Mesothelial cell of epicardium (in vitro differentiated cells): ENCODE measurements around the gene SLC28A1. TPM values are rescaled to one million over a fixed set of nuclear protein-coding genes. Genes with fewer than 3 reads are reported as not detected.

Source experiments
- DNase-seq, 2 experiments: peaks; one replicate each; pipeline ENCODE4 v3.0.0; 2021; ENCODE audit warnings: low spot score in 2 of 2; ENCODE audit not compliant: unreplicated experiment in 2 of 2
- H3K27ac Mint-ChIP-seq: 2 replicates; pipeline ENCODE4 v1.8.0; 2021; ENCODE audit warnings: mixed read lengths
- H3K27me3 Mint-ChIP-seq: 2 replicates; pipeline ENCODE4 v1.8.0; 2021; ENCODE audit warnings: low read depth, mixed read lengths
- H3K36me3 Mint-ChIP-seq: 2 replicates; pipeline ENCODE4 v1.8.0; 2021; ENCODE audit warnings: mixed read lengths
- H3K4me1 Mint-ChIP-seq: 2 replicates; pipeline ENCODE4 v1.8.0; 2021; ENCODE audit warnings: mixed read lengths
- H3K4me3 Mint-ChIP-seq: 2 replicates; pipeline ENCODE4 v1.8.0; 2021; ENCODE audit warnings: mild to moderate bottlenecking, moderate library complexity, mixed read lengths
- H3K9me3 Mint-ChIP-seq: 2 replicates; pipeline ENCODE4 v1.8.0; 2021; ENCODE audit warnings: mixed read lengths
- CTCF ChIP-seq: fragments of 200-600 bp; sonication (generic); IDR thresholded peaks from one replicate; pipeline ENCODE4 v1.5.0; 2021; ENCODE audit warnings: antibody characterized with exemption; ENCODE audit not compliant: unreplicated experiment
- total RNA-seq: library from RNA; stranded (reverse); gene quantifications from 3 replicates; pipeline ENCODE4 v1.2.1, GENCODE V29; 2021

The SLC28A1 gene
- total RNA-seq, 1 donor from 2014 or later: 0.20 TPM

- no peak overlapping the region for H3K27ac Mint-ChIP-seq
- no peak for TF ChIP-seq CTCF
- DNase-seq: no peak
- peaks cover 1% of the 10 kb centered on the region for H3K36me3 Mint-ChIP-seq
- H3K27me3 Mint-ChIP-seq: no peaks in the 10 kb centered on the region
- H3K4me3 Mint-ChIP-seq: no peak overlapping the region
- H3K9me3 Mint-ChIP-seq: peaks cover 3% of the 10 kb centered on the region
- peaks cover 13% of the 10 kb centered on the region for H3K4me1 Mint-ChIP-seq
Observed at GRCh38 chr15:84992157-84992944, 107.9 kb downstream of the SLC28A1 start.

Other genes starting within 250 kb of the SLC28A1 start
- 47.5 to 49.3 TPM (median 49.3 TPM) in 3 replicates for gene WDR73, start 230.4 kb upstream of the SLC28A1 start, total RNA-seq
- 6.4 to 7.6 TPM (median 6.7 TPM) in 3 replicates for gene NMB, start 226.5 kb upstream of the SLC28A1 start, total RNA-seq
- gene SEC11A, start 168.5 kb upstream of the SLC28A1 start, total RNA-seq: 120 to 126 TPM (median 121 TPM) in 3 replicates
- 31.8 to 32.8 TPM (median 31.9 TPM) in 3 replicates for gene ZNF592, start 136.1 kb upstream of the SLC28A1 start, total RNA-seq
- gene ALPK3, start 67.3 kb upstream of the SLC28A1 start, total RNA-seq: 29.7 to 31.3 TPM (median 30.5 TPM) in 3 replicates
- gene PDE8A, start 97.2 kb downstream of the SLC28A1 start, total RNA-seq: 33.5 to 38.4 TPM (median 36.7 TPM) in 3 replicates